Liver (tissue), 9 donors: Measurements from ENCODE around the gene PIK3R5. TPM values are rescaled to one million over a fixed set of nuclear protein-coding genes. Genes with fewer than 3 reads are reported as not detected.

Experiments used
- DNase-seq: peaks from one replicate; pipeline ENCODE4 v3.0.0-alpha.2; 2017; ENCODE audit warnings: low spot score
- H3K27ac ChIP-seq, 2 donors: one replicate each; pipeline ENCODE4 v1.7.0; 2013; ENCODE audit warnings: inconsistent platforms in 2 of 2, low read length in 2 of 2, control low read depth in 1 of 2, low read depth in 1 of 2, mild to moderate bottlenecking in 1 of 2
- H3K27me3 ChIP-seq, 4 donors: one replicate each; pipeline versions ENCODE4 v1.6.1 to v1.7.0; 2013; ENCODE audit warnings: low read length in 3 of 4, inconsistent platforms in 1 of 4, mild to moderate bottlenecking in 1 of 4, moderate library complexity in 1 of 4; ENCODE audit not compliant: control insufficient read depth in 4 of 4, insufficient read depth in 4 of 4
- H3K36me3 ChIP-seq, 4 donors: one replicate each; pipeline versions ENCODE4 v1.6.1 to v1.7.0; 2013; ENCODE audit warnings: low read length in 3 of 4, mild to moderate bottlenecking in 3 of 4, low read depth in 1 of 4, moderate library complexity in 1 of 4; ENCODE audit not compliant: control insufficient read depth in 4 of 4, insufficient read depth in 3 of 4
- H3K4me1 ChIP-seq, 4 donors: one replicate each; pipeline versions ENCODE4 v1.6.1 to v1.7.0; 2013; ENCODE audit warnings: low read length in 3 of 4, mild to moderate bottlenecking in 3 of 4, moderate library complexity in 1 of 4; ENCODE audit not compliant: control insufficient read depth in 4 of 4, insufficient read depth in 4 of 4
- H3K4me3 ChIP-seq, 3 donors: one replicate each; pipeline versions ENCODE4 v1.6.1 to v1.7.0; 2013; ENCODE audit warnings: low read length in 3 of 3, control low read depth in 1 of 3, low read depth in 1 of 3, mild to moderate bottlenecking in 1 of 3
- H3K9ac ChIP-seq, 2 donors: one replicate each; pipeline ENCODE4 v1.7.0; 2013; ENCODE audit warnings: low read length in 2 of 2, mild to moderate bottlenecking in 2 of 2, moderate library complexity in 2 of 2, control low read depth in 1 of 2, low read depth in 1 of 2
- H3K9me3 ChIP-seq, 4 donors: one replicate each; pipeline versions ENCODE4 v1.6.1 to v1.7.0; 2013; ENCODE audit warnings: low read length in 3 of 4; ENCODE audit not compliant: control insufficient read depth in 4 of 4
- EGR1 ChIP-seq, 2 donors: IDR thresholded peaks; 2 replicates each; pipeline ENCODE4 v1.6.1; 2016 to 2018; ENCODE audit warnings: antibody characterized with exemption in 2 of 2, low read depth in 2 of 2
- FOXA1 ChIP-seq: IDR thresholded peaks from 2 replicates; pipeline ENCODE4 v1.6.1; 2016; ENCODE audit warnings: antibody characterized with exemption
- FOXA2 ChIP-seq: IDR thresholded peaks from 2 replicates; pipeline ENCODE4 v1.6.1; 2016; ENCODE audit warnings: antibody characterized with exemption
- GABPA ChIP-seq, 2 donors: IDR thresholded peaks in 1 of 2; conservative IDR thresholded peaks in 1 of 2; 2 replicates each; pipeline ENCODE4 v1.6.1; 2016; ENCODE audit warnings: antibody characterized with exemption in 2 of 2, mild to moderate bottlenecking in 1 of 2, moderate library complexity in 1 of 2
- HNF4G ChIP-seq: IDR thresholded peaks from 2 replicates; pipeline ENCODE4 v1.6.1; 2016; ENCODE audit warnings: antibody characterized with exemption
- JUND ChIP-seq, 2 donors: IDR thresholded peaks; 2 replicates each; pipeline ENCODE4 v1.6.1; 2016; ENCODE audit warnings: antibody characterized with exemption in 2 of 2
- NR2F2 ChIP-seq: IDR thresholded peaks from 2 replicates; pipeline ENCODE4 v1.6.1; 2016; ENCODE audit warnings: antibody characterized with exemption
- RAD21 ChIP-seq, 2 donors: IDR thresholded peaks; 2 replicates each; pipeline ENCODE4 v1.6.1; 2016; ENCODE audit warnings: antibody characterized with exemption in 2 of 2, mild to moderate bottlenecking in 2 of 2
- RXRA ChIP-seq, 2 donors: IDR thresholded peaks; 2 replicates each; pipeline ENCODE4 v1.6.1; 2017 to 2018; ENCODE audit warnings: antibody characterized with exemption in 2 of 2, mild to moderate bottlenecking in 1 of 2
- SP1 ChIP-seq: IDR thresholded peaks from 2 replicates; pipeline ENCODE4 v1.6.1; 2018; ENCODE audit warnings: antibody characterized with exemption, mild to moderate bottlenecking
- TAF1 ChIP-seq: conservative IDR thresholded peaks from 2 replicates; pipeline ENCODE4 v1.6.1; 2016; ENCODE audit warnings: antibody characterized with exemption, mild to moderate bottlenecking
- YY1 ChIP-seq: IDR thresholded peaks from 2 replicates; pipeline ENCODE4 v1.6.1; 2016; ENCODE audit warnings: antibody characterized with exemption, mild to moderate bottlenecking
- WGBS: extraction: QIAGEN DNeasy Blood & Tissue Kit; methylation state at CpG from one replicate; pipeline ENCODE4 v1.1.7; 2013; 5-methylcytosine and 5-hydroxymethylcytosine counted together
- polyA plus RNA-seq, 2 donors: library from polyadenylated mRNA; stranded (reverse) in 1 of 2; unstranded in 1 of 2; fragments of 200-250 nt in 1 of 2; fragments of >200 nt in 1 of 2; fragmentation: Nextera tagmentation in 1 of 2; extraction: Ambion mirVana in 1 of 2; gene quantifications; one replicate each; pipeline versions ENCODE4 v1.2.1 to v1.2.3, GENCODE V29; 2013 to 2015
- total RNA-seq, 2 donors: library from RNA; depleted of rRNA; stranded (reverse); fragments of >200 nt; gene quantifications; one replicate each; pipeline ENCODE4 v1.2.3, GENCODE V29; 2014
- TF ChIP-seq, protein P1 (sequence below): IDR thresholded peaks from 2 replicates; pipeline ENCODE4 v1.6.1; 2016; ENCODE audit warnings: antibody characterized with exemption
- TF ChIP-seq, protein P2 (sequence below): fragments of 150-350 bp; IDR thresholded peaks from 2 replicates; pipeline ENCODE4 v1.5.1; 2017; ENCODE audit warnings: improper control_type of control experiment, low read depth, low read length; ENCODE audit not compliant: missing input control
- TF ChIP-seq, protein P3 (sequence below): IDR thresholded peaks from 2 replicates; pipeline ENCODE4 v1.6.1; 2016; ENCODE audit warnings: antibody characterized with exemption
- TF ChIP-seq, protein P4 (sequence below): IDR thresholded peaks from 2 replicates; pipeline ENCODE4 v1.6.1; 2016; ENCODE audit warnings: antibody characterized with exemption, mild to moderate bottlenecking
- TF ChIP-seq, protein P5 (sequence below): IDR thresholded peaks from 2 replicates; pipeline ENCODE4 v1.6.1; 2016; ENCODE audit warnings: antibody characterized with exemption
- donor health status: healthy.
- donor health status: healthy.
- donor health status: healthy.
- donor health status: healthy.
- donor health status: healthy.

Gene PIK3R5
- total and polyA plus RNA-seq, 4 donors = 0.93 to 7.8 (median 2.6) TPM

DNA sequence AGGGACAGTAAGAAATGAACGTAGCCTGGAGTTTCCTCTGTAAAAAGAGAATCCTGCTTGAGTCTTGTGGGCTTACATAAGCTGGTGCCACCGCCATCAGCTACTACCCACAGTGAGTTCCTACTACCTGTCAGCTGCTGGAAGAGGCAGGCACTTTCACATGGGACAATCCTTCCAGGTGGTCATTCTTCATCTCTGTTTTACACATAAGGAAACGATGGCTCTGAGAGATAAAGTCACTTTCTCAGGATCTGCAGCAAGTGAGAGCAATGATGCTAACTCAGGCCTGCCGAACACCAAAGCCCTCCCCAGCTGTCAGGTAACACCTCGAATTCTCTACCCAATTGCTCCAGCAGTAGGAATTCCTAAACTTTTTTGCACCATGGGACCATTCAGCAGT is 26.6 kb downstream of the PIK3R5 start:
- no peaks in the 10 kb centered on the region for H3K36me3 ChIP-seq
- no peak for DNase-seq
- no peak overlapping the region for H3K27ac ChIP-seq
- no peaks in the 10 kb centered on the region for H3K27me3 ChIP-seq
- TF ChIP-seq, protein P1, sequence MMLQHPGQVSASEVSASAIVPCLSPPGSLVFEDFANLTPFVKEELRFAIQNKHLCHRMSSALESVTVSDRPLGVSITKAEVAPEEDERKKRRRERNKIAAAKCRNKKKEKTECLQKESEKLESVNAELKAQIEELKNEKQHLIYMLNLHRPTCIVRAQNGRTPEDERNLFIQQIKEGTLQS = no peak
- TF ChIP-seq, protein P2, sequence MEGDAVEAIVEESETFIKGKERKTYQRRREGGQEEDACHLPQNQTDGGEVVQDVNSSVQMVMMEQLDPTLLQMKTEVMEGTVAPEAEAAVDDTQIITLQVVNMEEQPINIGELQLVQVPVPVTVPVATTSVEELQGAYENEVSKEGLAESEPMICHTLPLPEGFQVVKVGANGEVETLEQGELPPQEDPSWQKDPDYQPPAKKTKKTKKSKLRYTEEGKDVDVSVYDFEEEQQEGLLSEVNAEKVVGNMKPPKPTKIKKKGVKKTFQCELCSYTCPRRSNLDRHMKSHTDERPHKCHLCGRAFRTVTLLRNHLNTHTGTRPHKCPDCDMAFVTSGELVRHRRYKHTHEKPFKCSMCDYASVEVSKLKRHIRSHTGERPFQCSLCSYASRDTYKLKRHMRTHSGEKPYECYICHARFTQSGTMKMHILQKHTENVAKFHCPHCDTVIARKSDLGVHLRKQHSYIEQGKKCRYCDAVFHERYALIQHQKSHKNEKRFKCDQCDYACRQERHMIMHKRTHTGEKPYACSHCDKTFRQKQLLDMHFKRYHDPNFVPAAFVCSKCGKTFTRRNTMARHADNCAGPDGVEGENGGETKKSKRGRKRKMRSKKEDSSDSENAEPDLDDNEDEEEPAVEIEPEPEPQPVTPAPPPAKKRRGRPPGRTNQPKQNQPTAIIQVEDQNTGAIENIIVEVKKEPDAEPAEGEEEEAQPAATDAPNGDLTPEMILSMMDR = no peak
- TF ChIP-seq, protein P3, sequence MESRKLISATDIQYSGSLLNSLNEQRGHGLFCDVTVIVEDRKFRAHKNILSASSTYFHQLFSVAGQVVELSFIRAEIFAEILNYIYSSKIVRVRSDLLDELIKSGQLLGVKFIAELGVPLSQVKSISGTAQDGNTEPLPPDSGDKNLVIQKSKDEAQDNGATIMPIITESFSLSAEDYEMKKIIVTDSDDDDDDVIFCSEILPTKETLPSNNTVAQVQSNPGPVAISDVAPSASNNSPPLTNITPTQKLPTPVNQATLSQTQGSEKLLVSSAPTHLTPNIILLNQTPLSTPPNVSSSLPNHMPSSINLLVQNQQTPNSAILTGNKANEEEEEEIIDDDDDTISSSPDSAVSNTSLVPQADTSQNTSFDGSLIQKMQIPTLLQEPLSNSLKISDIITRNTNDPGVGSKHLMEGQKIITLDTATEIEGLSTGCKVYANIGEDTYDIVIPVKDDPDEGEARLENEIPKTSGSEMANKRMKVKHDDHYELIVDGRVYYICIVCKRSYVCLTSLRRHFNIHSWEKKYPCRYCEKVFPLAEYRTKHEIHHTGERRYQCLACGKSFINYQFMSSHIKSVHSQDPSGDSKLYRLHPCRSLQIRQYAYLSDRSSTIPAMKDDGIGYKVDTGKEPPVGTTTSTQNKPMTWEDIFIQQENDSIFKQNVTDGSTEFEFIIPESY = no peak
- no peak for TF ChIP-seq SP1
- no peak for TF ChIP-seq FOXA1
- H3K9ac ChIP-seq = no peak overlapping the region
- 72% methylated on average over 5 of the region's 5 CpGs for WGBS
- peaks cover 0 to 1% (median 0%) of the 10 kb centered on the region in 4 donors for H3K4me1 ChIP-seq
- no peaks in the 10 kb centered on the region for H3K9me3 ChIP-seq
- no peak overlapping the region for H3K4me3 ChIP-seq

DNA sequence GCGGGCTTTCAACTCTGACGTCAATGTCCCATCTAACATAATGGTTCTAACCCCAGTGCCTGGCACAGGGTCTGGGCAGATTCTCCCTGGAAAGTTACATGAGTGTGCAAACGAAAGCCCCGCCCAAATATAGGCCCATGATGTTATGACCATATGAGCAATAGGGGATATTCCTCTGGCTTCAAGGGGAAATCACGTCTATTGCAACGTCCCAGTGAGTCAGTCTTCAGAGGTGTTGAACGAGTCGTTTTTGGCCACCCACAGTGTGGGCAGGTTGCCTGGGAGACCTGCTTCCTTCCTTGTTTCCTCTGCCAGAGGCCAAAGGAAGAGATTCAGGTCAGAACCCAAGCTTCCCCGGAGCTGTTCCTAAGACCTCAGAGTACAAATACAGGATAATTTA is 30.3 kb downstream of the PIK3R5 start:
- Histone ChIP-seq H3K27ac (peak overlapping the region in 1 of 2 donors; percentile 58), H3K4me3 (no peak overlapping the region), H3K9ac (no peak overlapping the region), H3K36me3 (no peaks in the 10 kb centered on the region), H3K9me3 (no peaks in the 10 kb centered on the region), H3K27me3 (no peaks in the 10 kb centered on the region), H3K4me1 (peaks cover 0 to 1% (median 0%) of the 10 kb centered on the region in 4 donors)
- WGBS = 56% methylated on average over 9 of the region's 9 CpGs
- TF ChIP-seq FOXA2 (no peak), NR2F2 (no peak), SP1 (no peak), HNF4G (no peak), TAF1 (no peak), EGR1 (IDR thresholded peaks at IDR 0.05; ENCODE audit: low read depth in 2 of 2) (no peak), YY1 (no peak), JUND (IDR thresholded peaks at IDR 0.05) (no peak), RXRA (IDR thresholded peaks at IDR 0.05) (no peak), RAD21 (IDR thresholded peaks at IDR 0.05) (no peak), FOXA1 (no peak), GABPA (IDR thresholded peaks at IDR 0.05 in 1 of 2, conservative IDR thresholded peaks at IDR 0.05 in 1 of 2) (no peak)
- TF ChIP-seq, protein P4, sequence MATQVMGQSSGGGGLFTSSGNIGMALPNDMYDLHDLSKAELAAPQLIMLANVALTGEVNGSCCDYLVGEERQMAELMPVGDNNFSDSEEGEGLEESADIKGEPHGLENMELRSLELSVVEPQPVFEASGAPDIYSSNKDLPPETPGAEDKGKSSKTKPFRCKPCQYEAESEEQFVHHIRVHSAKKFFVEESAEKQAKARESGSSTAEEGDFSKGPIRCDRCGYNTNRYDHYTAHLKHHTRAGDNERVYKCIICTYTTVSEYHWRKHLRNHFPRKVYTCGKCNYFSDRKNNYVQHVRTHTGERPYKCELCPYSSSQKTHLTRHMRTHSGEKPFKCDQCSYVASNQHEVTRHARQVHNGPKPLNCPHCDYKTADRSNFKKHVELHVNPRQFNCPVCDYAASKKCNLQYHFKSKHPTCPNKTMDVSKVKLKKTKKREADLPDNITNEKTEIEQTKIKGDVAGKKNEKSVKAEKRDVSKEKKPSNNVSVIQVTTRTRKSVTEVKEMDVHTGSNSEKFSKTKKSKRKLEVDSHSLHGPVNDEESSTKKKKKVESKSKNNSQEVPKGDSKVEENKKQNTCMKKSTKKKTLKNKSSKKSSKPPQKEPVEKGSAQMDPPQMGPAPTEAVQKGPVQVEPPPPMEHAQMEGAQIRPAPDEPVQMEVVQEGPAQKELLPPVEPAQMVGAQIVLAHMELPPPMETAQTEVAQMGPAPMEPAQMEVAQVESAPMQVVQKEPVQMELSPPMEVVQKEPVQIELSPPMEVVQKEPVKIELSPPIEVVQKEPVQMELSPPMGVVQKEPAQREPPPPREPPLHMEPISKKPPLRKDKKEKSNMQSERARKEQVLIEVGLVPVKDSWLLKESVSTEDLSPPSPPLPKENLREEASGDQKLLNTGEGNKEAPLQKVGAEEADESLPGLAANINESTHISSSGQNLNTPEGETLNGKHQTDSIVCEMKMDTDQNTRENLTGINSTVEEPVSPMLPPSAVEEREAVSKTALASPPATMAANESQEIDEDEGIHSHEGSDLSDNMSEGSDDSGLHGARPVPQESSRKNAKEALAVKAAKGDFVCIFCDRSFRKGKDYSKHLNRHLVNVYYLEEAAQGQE = no peak
- TF ChIP-seq, protein P1 = no peak
- TF ChIP-seq, protein P2 = no peak
- TF ChIP-seq, protein P5, sequence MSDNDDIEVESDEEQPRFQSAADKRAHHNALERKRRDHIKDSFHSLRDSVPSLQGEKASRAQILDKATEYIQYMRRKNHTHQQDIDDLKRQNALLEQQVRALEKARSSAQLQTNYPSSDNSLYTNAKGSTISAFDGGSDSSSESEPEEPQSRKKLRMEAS = no peak
- DNase-seq = no peak
